OCI-LY1 (cell line): ENCODE results near the gene PTX4.
A peak's percentile ranks its signal among the peaks of the same experiment; 100 is the strongest.

Experiments
- H2AFZ ChIP-seq: fragments of 200-600 bp; sonication (generic), shearing (Covaris generic); 2 replicates; pipeline ENCODE4 v1.6.0; 2014; ENCODE audit warnings: antibody characterized with exemption, mild to moderate bottlenecking, low read length
- H3F3A ChIP-seq: fragments of 200-600 bp; sonication (generic), shearing (Covaris generic); 2 replicates; pipeline ENCODE4 v1.6.0; 2014; ENCODE audit warnings: mild to moderate bottlenecking, antibody characterized with exemption, low read length, moderate library complexity; ENCODE audit not compliant: insufficient read depth
- H3K27ac ChIP-seq: fragments of 200-600 bp; sonication (generic); 2 replicates; pipeline ENCODE4 v1.5.1; 2014; ENCODE audit warnings: low read length, mixed run types, mild to moderate bottlenecking, low read depth; ENCODE audit not compliant: poor library complexity, severe bottlenecking
- H3K27me3 ChIP-seq: fragments of 200-600 bp; sonication (generic); 2 replicates; pipeline ENCODE4 v1.6.0; 2014; ENCODE audit warnings: antibody characterized with exemption, mild to moderate bottlenecking, low read length, moderate library complexity; ENCODE audit not compliant: insufficient read depth
- H3K36me3 ChIP-seq: fragments of 200-600 bp; sonication (generic); 2 replicates; pipeline ENCODE4 v1.6.1; 2014; ENCODE audit warnings: mild to moderate bottlenecking, antibody characterized with exemption, low read length, moderate library complexity, mixed read lengths; ENCODE audit not compliant: insufficient read depth
- H3K4me1 ChIP-seq: fragments of 200-600 bp; sonication (generic); 2 replicates; pipeline ENCODE4 v1.5.1; 2014; ENCODE audit warnings: mild to moderate bottlenecking, low read length, moderate library complexity; ENCODE audit not compliant: insufficient read depth, severe bottlenecking
- H3K4me2 ChIP-seq: fragments of 200-600 bp; sonication (generic), shearing (Covaris generic); 2 replicates; pipeline ENCODE4 v1.6.1; 2014; ENCODE audit warnings: low read length
- H3K4me3 ChIP-seq: fragments of 200-600 bp; sonication (generic); 2 replicates; pipeline ENCODE4 v1.5.1; 2014; ENCODE audit warnings: low read length, low read depth, mild to moderate bottlenecking, mixed read lengths; ENCODE audit not compliant: poor library complexity, severe bottlenecking
- H3K79me2 ChIP-seq: fragments of 200-600 bp; shearing (Covaris generic); 2 replicates; pipeline ENCODE4 v1.6.1; 2016; ENCODE audit warnings: mixed run types, low read length, mixed read lengths; ENCODE audit not compliant: insufficient read depth
- H3K9ac ChIP-seq: fragments of 200-600 bp; sonication (generic), shearing (Covaris generic); 2 replicates; pipeline ENCODE4 v1.6.1; 2014; ENCODE audit warnings: mild to moderate bottlenecking, low read length, mixed read lengths
- H3K9me2 ChIP-seq: fragments of 200-600 bp; sonication (generic), shearing (Covaris generic); 2 replicates; pipeline ENCODE4 v1.6.1; 2014; ENCODE audit warnings: low read depth, mild to moderate bottlenecking, low read length, mixed read lengths
- H3K9me3 ChIP-seq: fragments of 200-600 bp; shearing (Covaris generic); 2 replicates; pipeline ENCODE4 v1.6.1; 2014; ENCODE audit warnings: low read length, mixed read lengths
- H4K20me1 ChIP-seq: fragments of 200-600 bp; sonication (generic), shearing (Covaris generic); 2 replicates; pipeline ENCODE4 v1.6.0; 2016; ENCODE audit warnings: mild to moderate bottlenecking, low read length; ENCODE audit not compliant: insufficient read depth
- EZH2 ChIP-seq: fragments of 200-600 bp; sonication (generic), shearing (Covaris generic); IDR thresholded peaks from 2 replicates; pipeline ENCODE4 v1.8.0; 2017; ENCODE audit warnings: borderline replicate concordance, mixed run types, mild to moderate bottlenecking, antibody characterized with exemption, low read length, moderate library complexity, mixed read lengths
- TF ChIP-seq, protein P1 (sequence below): fragments of 200-600 bp; sonication (generic), shearing (Covaris generic); IDR thresholded peaks from 2 replicates; pipeline ENCODE4 v1.5.1; 2017; ENCODE audit warnings: mild to moderate bottlenecking, antibody characterized with exemption, low read length, moderate library complexity, mixed read lengths

The PTX4 gene

DNA sequence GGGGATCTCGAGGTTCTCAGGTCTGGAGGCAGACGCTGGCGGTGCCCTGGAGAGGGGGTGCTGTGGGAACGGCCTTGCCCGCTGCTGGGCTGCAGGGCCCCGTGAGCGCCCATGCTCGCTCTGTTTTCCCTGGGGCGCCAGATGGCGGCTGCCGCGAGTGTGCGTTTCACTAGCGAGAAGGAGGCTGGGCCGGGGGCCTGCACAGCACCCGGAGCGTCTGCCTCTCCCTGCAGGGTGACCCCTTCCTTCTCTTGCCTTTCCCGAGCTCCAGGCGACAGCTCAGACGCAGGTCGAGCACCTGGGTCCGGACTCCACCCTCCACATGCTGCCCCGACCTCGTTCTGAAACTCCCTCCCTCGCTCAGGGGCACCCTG, 7.1 kb upstream of the PTX4 start:
- peaks cover 40% of the 10 kb centered on the region for H3K36me3 ChIP-seq
- H4K20me1 ChIP-seq: no peaks in the 10 kb centered on the region

DNA sequence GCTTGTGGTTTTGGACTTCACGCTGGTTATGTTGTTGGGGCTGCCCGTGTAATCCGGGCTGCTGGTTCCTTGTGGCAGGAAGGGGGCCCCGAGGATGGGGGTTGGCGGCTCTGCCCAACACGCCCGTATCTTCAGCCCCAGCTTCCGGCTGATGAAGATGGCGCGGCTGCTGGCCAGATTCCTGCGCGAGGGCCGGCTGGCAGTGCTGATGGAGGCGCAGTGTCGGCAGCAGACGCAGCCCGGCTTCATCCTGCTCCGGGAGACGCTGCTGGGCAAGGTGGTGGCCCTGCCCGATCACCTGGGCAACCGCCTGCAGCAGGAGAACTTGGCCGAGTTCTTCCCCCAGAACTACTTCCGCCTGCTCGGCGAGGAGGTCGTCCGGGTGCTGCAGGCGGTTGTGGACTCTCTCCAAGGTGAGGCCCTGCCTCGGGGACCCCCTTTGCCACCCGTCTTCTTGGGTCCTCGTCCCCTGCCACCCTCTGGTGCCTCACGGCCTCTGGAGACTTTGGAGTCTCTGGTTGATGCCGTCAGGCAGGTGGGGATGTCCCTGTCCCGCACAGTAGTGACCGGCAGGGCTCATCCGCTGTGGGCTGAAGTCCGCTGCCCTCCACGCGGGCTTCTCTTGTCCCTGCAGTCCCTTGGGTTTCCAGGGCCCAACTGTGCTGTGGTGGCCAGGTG, 6.6 kb upstream of the PTX4 start:
- Histone ChIP-seq H3K4me3 (no peak overlapping the region), H3K9me3 (no peaks in the 10 kb centered on the region), H3K36me3 (peaks cover 35% of the 10 kb centered on the region), H3K4me1 (peaks cover 18% of the 10 kb centered on the region), H3K4me2 (peak overlapping the region; percentile 85; the same call in 1 of the 2 replicates), H2AFZ (no peak overlapping the region), H3K79me2 (no peaks in the 10 kb centered on the region), H3K27ac (no peak overlapping the region), H3K9ac (no peak overlapping the region), H3K9me2 (no peaks in the 10 kb centered on the region), H3F3A (no peaks in the 10 kb centered on the region), H3K27me3 (no peaks in the 10 kb centered on the region), H4K20me1 (no peaks in the 10 kb centered on the region)
- TF ChIP-seq, protein P1, sequence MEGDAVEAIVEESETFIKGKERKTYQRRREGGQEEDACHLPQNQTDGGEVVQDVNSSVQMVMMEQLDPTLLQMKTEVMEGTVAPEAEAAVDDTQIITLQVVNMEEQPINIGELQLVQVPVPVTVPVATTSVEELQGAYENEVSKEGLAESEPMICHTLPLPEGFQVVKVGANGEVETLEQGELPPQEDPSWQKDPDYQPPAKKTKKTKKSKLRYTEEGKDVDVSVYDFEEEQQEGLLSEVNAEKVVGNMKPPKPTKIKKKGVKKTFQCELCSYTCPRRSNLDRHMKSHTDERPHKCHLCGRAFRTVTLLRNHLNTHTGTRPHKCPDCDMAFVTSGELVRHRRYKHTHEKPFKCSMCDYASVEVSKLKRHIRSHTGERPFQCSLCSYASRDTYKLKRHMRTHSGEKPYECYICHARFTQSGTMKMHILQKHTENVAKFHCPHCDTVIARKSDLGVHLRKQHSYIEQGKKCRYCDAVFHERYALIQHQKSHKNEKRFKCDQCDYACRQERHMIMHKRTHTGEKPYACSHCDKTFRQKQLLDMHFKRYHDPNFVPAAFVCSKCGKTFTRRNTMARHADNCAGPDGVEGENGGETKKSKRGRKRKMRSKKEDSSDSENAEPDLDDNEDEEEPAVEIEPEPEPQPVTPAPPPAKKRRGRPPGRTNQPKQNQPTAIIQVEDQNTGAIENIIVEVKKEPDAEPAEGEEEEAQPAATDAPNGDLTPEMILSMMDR: no peak
- no peak for TF ChIP-seq EZH2

More for the DNA sequence above, 7.1 kb upstream of the PTX4 start:
- no peak overlapping the region for H2AFZ ChIP-seq
- no peaks in the 10 kb centered on the region for H3K9me3 ChIP-seq
- no peaks in the 10 kb centered on the region for H3K79me2 ChIP-seq
- H3K4me2 ChIP-seq: no peak overlapping the region
- H3K4me3 ChIP-seq: no peak overlapping the region
- no peak overlapping the region for H3K9ac ChIP-seq
- peaks cover 18% of the 10 kb centered on the region for H3K4me1 ChIP-seq
- H3K9me2 ChIP-seq: no peaks in the 10 kb centered on the region
- no peaks in the 10 kb centered on the region for H3F3A ChIP-seq
- TF ChIP-seq EZH2: no peak
- H3K27me3 ChIP-seq: no peaks in the 10 kb centered on the region
- H3K27ac ChIP-seq: no peak overlapping the region

DNA sequence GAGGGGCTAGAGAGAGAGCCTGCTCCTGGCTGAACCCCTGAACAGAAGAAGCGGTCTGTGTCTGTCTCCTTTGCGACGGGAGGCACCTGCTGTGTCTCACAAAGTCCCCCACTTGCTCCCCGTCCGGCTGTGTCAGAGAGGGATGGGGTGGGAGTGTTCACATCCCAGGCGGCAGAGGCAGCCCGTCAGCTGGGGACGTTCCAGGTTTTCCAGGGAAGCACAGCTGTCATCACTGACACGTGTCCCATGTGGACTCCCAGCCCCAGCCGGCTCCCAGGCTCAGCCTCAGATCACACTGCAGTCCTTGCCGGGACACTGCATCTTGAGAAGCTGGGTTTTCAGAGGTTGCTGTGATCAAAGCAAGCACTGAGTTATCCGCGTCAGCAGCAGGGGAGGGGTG, 6.0 kb upstream of the PTX4 start:
- Histone ChIP-seq H3K4me1 (peaks cover 18% of the 10 kb centered on the region), H3F3A (no peaks in the 10 kb centered on the region), H3K9ac (peak overlapping the region; percentile 80; the same call in 1 of the 2 replicates), H3K4me2 (peak overlapping the region; percentile 85), H3K79me2 (no peaks in the 10 kb centered on the region), H3K27me3 (no peaks in the 10 kb centered on the region), H3K36me3 (peaks cover 32% of the 10 kb centered on the region), H4K20me1 (no peaks in the 10 kb centered on the region), H3K4me3 (peak overlapping the region; percentile 82), H2AFZ (no peak overlapping the region), H3K9me3 (no peaks in the 10 kb centered on the region), H3K9me2 (no peaks in the 10 kb centered on the region), H3K27ac (no peak overlapping the region)
- TF ChIP-seq, protein P1: no peak

DNA sequence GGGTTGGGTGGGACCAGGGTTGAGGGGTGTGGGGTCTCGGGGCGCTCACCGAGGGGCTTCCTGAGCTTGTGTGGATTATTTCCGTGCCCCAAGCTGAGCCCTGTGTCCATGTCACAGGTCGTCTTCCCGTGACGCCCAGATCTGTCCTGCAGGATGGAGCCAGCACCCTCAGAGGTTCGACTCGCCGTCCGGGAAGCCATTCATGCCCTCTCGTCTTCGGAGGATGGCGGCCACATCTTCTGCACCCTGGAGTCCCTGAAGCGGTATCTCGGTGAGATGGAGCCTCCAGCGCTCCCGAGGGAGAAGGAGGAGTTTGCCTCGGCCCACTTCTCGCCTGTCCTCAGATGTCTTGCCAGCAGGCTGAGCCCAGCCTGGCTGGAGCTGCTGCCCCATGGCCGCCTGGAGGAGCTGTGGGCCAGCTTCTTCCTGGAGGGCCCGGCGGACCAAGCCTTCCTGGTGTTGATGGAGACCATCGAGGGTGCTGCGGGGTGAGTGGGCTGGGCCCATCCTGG, 5.4 kb upstream of the PTX4 start:
- Histone ChIP-seq H3K4me3 (peak overlapping the region; percentile 82), H3K27ac (no peak overlapping the region), H3F3A (no peaks in the 10 kb centered on the region), H3K9me2 (no peaks in the 10 kb centered on the region), H3K79me2 (no peaks in the 10 kb centered on the region), H3K4me2 (peak overlapping the region; percentile 85), H2AFZ (no peak overlapping the region), H3K9me3 (no peaks in the 10 kb centered on the region), H3K4me1 (peaks cover 18% of the 10 kb centered on the region), H3K27me3 (no peaks in the 10 kb centered on the region), H3K36me3 (peaks cover 31% of the 10 kb centered on the region), H3K9ac (peak overlapping the region; percentile 80), H4K20me1 (no peaks in the 10 kb centered on the region)
- TF ChIP-seq, protein P1: peak; percentile 15; the same call in 1 of the 2 replicates
- no peak for TF ChIP-seq EZH2
